Left lobe of liver (tissue), 2 donors: Measurements from ENCODE around the gene GOLGA7B. TPM values are rescaled to one million over a fixed set of nuclear protein-coding genes. Genes with fewer than 3 reads are reported as not detected.
A peak's percentile ranks its signal among the peaks of the same experiment; 100 is the strongest.

Experiments used
- ATAC-seq: fragments of 200-7000 bp; cut with Tn5 transposase; one replicate; pipeline ENCODE4 v1.9.1; 2020; ENCODE audit warnings: mild to moderate bottlenecking, moderate library complexity
- DNase-seq: peaks from one replicate; pipeline ENCODE4 v3.0.0-alpha.2; 2020; ENCODE audit warnings: low spot score
- total RNA-seq: library from RNA; stranded (reverse); gene quantifications from one replicate; pipeline ENCODE4 v1.2.1, GENCODE V29; 2021
- donor health status: DM: no; HTN: no; CAD: no; lungs with moderate emphysema.
- donor health status: DM: no; HTN: yes; CAD: no.

GOLGA7B gene
- total RNA-seq, 1 donor from 2014 or later = 0.53 TPM

DNA sequence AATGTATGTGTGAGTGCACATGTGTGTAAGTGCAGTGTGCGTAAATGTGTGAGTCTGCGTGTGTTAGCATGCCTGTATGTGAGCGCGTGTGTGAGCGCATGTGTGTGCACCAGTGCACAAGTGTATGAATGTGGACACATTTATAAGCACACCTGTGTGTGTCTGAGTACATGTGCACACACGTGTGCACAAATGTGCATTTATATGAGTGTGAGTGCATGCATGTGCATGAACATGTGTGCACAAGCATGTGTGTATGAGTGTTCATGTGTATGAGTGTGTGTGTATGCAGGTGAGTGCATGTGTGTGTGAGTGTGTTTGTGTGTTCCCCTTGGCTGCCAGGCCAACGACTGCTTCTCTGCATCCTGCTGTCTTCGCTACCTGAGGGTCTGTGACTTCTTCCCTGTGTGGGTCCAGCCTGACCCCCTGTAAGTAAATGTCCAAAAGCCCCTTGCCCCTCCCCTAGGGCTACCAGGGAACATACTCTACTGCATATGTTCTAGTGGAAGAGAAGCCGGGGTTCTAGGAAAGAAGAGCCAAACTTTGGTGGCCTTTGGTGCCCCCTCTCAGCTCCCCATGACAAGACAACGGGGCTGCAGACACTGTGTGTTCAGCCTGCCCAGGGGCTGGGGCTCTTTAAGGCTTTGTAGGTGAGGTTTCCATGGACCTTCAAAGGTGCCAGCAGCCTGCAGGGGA lies 17.0 kb downstream of the GOLGA7B start:
- DNase-seq (no peak), ATAC-seq (no peak)

GRCh38 chr10:97867220-97867800 lies 17.7 kb downstream of the GOLGA7B start:
- ATAC-seq (no peak), DNase-seq (no peak)

GRCh38 chr10:97868134-97868685 lies 18.6 kb downstream of the GOLGA7B start:
- no peak for ATAC-seq

DNA sequence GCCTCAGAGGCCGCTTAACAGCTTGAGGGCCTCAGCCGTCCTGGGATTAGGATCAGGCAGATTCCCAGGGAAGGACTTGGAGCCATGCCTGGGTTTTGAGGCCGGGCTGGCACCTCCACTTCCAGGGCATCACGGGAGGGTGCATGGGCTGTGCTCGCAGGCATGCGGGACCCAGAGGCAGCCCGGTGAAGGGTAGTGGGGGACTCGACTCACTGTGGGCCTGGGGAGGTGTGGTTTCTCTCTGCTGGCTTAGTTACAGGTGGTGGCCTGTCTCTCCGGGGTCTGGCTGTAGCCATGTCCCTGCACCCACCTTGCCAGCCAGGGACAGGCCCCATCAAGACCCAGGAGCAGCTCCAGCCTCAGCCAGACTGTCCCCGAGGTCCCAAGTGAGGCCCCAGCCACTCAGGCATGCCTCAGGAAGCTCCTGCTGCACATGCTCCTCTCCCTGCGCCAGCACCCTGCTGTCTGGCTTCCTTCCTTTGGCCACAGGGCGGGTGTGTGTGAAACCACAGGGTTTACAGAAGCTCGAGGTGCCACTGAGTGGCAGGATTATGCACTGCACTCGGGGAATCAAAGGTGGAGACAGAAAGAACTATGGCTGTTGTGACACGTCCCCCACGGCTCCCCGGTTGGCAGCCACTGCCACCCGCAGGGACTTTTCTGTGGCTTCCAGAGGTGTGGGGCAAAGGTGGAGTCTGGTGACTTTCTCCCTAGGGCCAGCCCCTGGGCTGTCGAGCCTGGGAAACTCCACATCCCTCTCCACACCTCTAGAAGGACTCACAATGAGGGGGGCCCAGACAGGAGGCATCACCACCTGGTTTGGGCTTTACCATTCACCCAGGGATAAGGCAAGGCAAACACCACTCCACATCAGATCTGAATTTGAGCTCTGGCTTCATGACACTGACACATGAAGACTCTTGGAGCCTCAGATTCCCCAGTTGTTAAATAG lies 19.7 kb downstream of the GOLGA7B start:
- DNase-seq = peak; percentile 81
- peak; percentile 98 for ATAC-seq

More at GRCh38 chr10:97868134-97868685, 18.6 kb downstream of the GOLGA7B start:
- DNase-seq = no peak

- DNase-seq = no peak
- no peak for ATAC-seq
Measured at GRCh38 chr10:97870990-97871389, 21.3 kb downstream of the GOLGA7B start.

GRCh38 chr10:97873569-97873968 lies 23.9 kb downstream of the GOLGA7B start:
- DNase-seq (no peak), ATAC-seq (no peak)

GRCh38 chr10:97874332-97874731 lies 24.7 kb downstream of the GOLGA7B start:
- DNase-seq (no peak), ATAC-seq (no peak)

- no peak for ATAC-seq
- no peak for DNase-seq
Measured at GRCh38 chr10:97875391-97875790, 25.7 kb downstream of the GOLGA7B start.

DNA sequence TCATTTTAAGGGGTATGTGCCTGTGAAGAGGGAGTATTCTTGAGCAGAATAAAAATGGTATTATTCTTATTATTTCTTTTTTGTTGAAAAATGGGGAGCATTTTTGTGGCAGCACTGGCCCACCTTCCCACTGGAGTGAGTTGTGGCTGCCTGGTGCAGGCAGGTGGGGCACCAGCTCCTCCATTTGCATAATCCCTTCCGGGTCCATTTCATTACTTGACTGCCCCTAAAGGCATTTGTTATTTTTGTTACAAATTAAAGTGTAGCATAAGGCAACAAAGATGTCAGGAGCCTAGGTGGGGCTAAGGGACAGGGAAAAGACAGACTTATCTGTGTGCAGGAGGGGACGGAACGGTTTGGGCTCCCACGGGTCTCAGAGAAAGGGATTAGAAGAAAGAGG lies 26.8 kb downstream of the GOLGA7B start:
- ATAC-seq = no peak
- DNase-seq = no peak

- DNase-seq (no peak), ATAC-seq (no peak)
Measured at GRCh38 chr10:97879241-97879640, 29.6 kb downstream of the GOLGA7B start.

DNA sequence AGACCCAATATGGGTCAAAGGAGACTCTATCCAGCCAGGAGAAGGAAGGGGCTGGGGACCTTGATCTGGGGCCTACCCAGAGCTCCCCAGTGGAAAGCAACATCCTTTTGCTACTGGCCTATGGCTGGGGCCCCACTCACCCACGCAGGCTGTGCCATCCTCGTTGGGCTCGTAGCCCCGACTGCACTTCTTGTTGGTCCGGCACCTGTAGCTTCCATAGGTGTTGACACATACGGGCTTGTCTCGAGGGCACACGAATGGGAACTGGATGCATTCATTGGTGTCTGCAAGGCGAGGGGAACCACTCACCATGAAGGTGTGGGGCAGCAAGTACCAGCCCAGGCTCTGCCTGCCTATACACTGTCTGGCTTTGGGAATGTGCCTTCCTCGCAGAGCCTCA lies 30.5 kb downstream of the GOLGA7B start:
- ATAC-seq (no peak), DNase-seq (no peak)

GRCh38 chr10:97882142-97883091 lies 32.8 kb downstream of the GOLGA7B start:
- ATAC-seq = no peak

GRCh38 chr10:97883092-97883485 lies 33.4 kb downstream of the GOLGA7B start:
- no peak for ATAC-seq
- no peak for DNase-seq

More at GRCh38 chr10:97882142-97883091, 32.8 kb downstream of the GOLGA7B start:
- DNase-seq = no peak

DNA sequence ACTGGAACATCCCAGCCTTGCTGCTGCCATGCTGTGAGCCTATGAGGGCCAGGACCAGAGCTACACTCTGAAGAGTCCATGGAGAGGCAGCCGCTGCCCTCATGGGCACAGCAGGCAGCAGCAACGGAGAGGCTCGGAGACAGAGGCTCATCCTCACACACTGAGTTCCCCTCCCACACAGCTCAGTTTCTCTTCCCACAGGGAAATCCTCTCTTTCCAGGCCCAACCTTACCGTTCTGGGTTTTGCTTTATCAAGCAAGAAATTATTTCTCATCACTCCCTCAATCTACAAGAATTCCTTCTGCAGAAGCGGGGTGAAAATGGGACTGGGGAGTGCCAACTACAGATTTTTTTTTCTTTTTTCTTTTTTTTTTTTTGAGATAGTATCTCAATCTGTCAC lies 36.6 kb downstream of the GOLGA7B start:
- DNase-seq (no peak), ATAC-seq (no peak)

DNA sequence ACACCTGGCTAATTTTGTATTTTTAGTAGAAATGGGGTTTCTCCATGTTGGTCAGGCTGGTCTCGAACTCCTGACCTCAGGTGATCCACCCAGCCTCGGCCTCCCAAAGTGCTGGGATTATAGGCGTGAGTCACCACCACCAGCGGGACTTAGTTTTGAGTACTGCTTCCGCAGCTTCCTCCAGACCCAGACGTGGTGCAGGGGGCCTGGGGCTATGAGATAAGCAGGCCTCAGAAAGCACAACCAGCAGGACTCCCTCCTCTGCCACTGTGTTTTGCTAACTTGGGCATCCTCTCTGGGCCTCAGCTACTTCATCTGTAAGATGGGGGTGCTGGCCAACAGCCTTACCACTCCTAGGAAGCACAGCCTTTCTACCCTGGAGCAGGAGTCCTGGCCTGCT lies 37.8 kb downstream of the GOLGA7B start:
- DNase-seq (no peak), ATAC-seq (no peak)

DNA sequence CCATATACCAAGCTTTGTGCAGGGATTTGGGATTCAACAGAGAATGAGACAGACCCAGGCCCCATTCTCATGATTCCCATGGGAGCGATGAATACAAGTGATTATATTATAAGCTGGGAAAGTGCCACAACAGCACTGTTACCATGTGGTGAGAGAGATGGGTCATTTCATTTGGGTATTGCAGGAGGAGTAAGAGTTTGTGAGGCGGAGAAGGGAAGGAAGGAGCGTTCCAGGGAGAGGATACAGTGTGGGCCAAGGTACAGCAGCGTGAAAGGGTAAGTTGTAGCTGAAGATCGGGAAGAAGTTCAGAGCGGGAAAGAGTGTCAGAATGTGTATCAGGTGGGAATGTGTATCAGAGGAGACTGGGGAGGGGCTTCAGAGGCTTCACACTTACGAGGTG lies 38.5 kb downstream of the GOLGA7B start:
- ATAC-seq (no peak), DNase-seq (no peak)

DNA sequence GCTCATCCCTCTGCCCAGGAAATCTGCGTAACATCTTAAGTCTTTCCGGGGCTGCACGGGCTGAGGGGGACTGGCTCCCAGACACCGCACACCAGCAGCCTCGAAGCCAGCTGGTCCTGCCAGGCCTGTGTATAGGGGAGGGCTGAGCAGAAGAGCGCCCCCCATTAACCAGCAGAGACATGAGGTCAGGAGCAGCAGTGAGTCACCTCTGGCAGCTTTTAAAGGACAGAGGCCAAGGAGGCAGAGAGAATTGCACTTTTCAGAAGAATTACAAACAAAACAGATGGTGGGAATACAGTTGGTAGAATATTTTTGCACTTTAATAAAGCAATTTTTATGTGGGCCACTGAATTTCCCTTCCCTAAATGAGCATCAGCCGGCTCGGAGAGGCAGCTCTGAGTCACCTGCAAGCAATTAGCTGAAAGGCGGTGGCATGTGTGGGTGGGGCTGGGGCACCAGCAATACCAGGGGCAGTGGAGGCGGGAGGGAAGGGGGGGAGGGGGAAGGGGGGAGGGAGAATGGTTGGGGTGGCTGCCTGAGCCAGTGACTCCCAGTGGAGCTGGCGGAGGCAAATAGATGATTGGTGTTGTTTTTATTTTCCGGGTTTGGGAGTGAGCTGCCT lies 39.1 kb downstream of the GOLGA7B start:
- ATAC-seq (no peak), DNase-seq (no peak)

DNA sequence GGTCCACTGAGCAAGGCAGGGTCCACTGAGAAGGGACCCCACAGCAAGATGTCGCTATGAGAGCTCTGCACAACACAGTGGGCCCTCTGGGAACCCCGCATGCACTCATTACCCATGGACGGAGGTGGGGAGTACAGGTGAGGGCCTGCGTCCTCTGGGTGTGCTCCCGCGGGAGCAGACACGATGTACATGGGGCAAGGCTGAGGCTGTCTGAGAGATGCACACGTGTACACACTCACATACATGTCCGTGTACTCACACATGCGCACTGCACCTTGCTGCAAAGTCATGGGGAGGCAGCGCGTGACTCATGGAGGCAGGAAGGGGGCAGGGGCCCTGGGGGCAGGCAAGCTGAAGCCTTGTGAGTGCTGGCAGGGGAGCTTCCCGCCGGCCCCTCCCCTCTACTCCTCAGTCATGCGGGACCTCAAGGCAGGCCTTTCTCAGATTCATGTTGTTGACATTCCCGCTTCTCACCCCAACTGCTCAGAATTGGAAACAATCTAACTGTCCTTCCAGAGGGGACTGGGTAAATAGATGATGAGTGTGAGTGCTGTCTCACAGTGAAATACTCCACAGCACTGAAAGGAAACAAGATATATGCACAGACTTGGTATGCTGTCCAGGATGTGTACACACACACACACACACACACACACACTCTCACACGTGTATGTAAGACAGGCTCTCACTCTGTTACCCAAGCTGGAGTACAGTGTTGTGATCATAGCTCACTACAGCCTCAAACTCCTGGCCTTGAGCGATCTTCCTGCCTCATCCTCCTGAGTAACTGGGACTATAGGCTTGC lies 40.0 kb downstream of the GOLGA7B start:
- DNase-seq (no peak), ATAC-seq (no peak)
